Measurements from ENCODE around the gene CD9.

CD9 gene

GRCh38 chr12:6231359-6232268, 31.4 kb downstream of the CD9 start:
- Mint-ChIP-seq H3K4me1 (peaks cover 39% of the 10 kb centered on the region), H3K4me3 (no peak overlapping the region), H3K27me3 (no peaks in the 10 kb centered on the region), H3K9me3 (no peaks in the 10 kb centered on the region), H3K27ac (no peak overlapping the region), H3K36me3 (ENCODE audit: low read depth) (no peaks in the 10 kb centered on the region)
- no peak for DNase-seq
- peak; percentile 53 for ATAC-seq

- ATAC-seq: no peak
- H3K4me1 Mint-ChIP-seq: peaks cover 39% of the 10 kb centered on the region
- no peaks in the 10 kb centered on the region for H3K36me3 Mint-ChIP-seq (ENCODE audit: low read depth)
- H3K27ac Mint-ChIP-seq: peak overlapping the region; percentile 10
- no peaks in the 10 kb centered on the region for H3K27me3 Mint-ChIP-seq
- DNase-seq: no peak
- H3K9me3 Mint-ChIP-seq: no peaks in the 10 kb centered on the region
- H3K4me3 Mint-ChIP-seq: no peak overlapping the region
Observed at GRCh38 chr12:6233121-6233971, 33.1 kb downstream of the CD9 start.

- H3K9me3 Mint-ChIP-seq: no peaks in the 10 kb centered on the region
- H3K27me3 Mint-ChIP-seq: no peaks in the 10 kb centered on the region
- DNase-seq (no peak), ATAC-seq (no peak)
- no peak overlapping the region for H3K27ac Mint-ChIP-seq
- H3K4me3 Mint-ChIP-seq: no peak overlapping the region
- H3K36me3 Mint-ChIP-seq (ENCODE audit: low read depth): no peaks in the 10 kb centered on the region
- peaks cover 39% of the 10 kb centered on the region for H3K4me1 Mint-ChIP-seq
Observed at GRCh38 chr12:6234214-6234613, 34.0 kb downstream of the CD9 start.

GRCh38 chr12:6234906-6235305, 34.7 kb downstream of the CD9 start:
- H3K9me3 Mint-ChIP-seq: no peaks in the 10 kb centered on the region
- no peak for DNase-seq
- no peak overlapping the region for H3K27ac Mint-ChIP-seq

GRCh38 chr12:6235499-6235898, 35.3 kb downstream of the CD9 start:
- no peaks in the 10 kb centered on the region for H3K36me3 Mint-ChIP-seq (ENCODE audit: low read depth)
- H3K4me1 Mint-ChIP-seq: peaks cover 27% of the 10 kb centered on the region
- H3K27ac Mint-ChIP-seq: no peak overlapping the region
- no peaks in the 10 kb centered on the region for H3K9me3 Mint-ChIP-seq
- no peaks in the 10 kb centered on the region for H3K27me3 Mint-ChIP-seq
- no peak for DNase-seq
- no peak for ATAC-seq
- H3K4me3 Mint-ChIP-seq: no peak overlapping the region

More at GRCh38 chr12:6234906-6235305, 34.7 kb downstream of the CD9 start:
- no peak overlapping the region for H3K4me3 Mint-ChIP-seq
- peaks cover 33% of the 10 kb centered on the region for H3K4me1 Mint-ChIP-seq
- no peak for ATAC-seq
- H3K27me3 Mint-ChIP-seq: no peaks in the 10 kb centered on the region
- H3K36me3 Mint-ChIP-seq (ENCODE audit: low read depth): no peaks in the 10 kb centered on the region

GRCh38 chr12:6235906-6236640, 35.9 kb downstream of the CD9 start:
- no peak overlapping the region for H3K4me3 Mint-ChIP-seq
- no peaks in the 10 kb centered on the region for H3K9me3 Mint-ChIP-seq
- no peaks in the 10 kb centered on the region for H3K36me3 Mint-ChIP-seq (ENCODE audit: low read depth)
- no peaks in the 10 kb centered on the region for H3K27me3 Mint-ChIP-seq
- DNase-seq: no peak
- H3K4me1 Mint-ChIP-seq: peaks cover 22% of the 10 kb centered on the region
- no peak for ATAC-seq
- no peak overlapping the region for H3K27ac Mint-ChIP-seq

- DNase-seq: no peak
- no peaks in the 10 kb centered on the region for H3K9me3 Mint-ChIP-seq
- no peaks in the 10 kb centered on the region for H3K27me3 Mint-ChIP-seq
- ATAC-seq: no peak
- H3K4me3 Mint-ChIP-seq: no peak overlapping the region
- no peak overlapping the region for H3K27ac Mint-ChIP-seq
- H3K4me1 Mint-ChIP-seq: peaks cover 17% of the 10 kb centered on the region
- H3K36me3 Mint-ChIP-seq (ENCODE audit: low read depth): no peaks in the 10 kb centered on the region
Observed at GRCh38 chr12:6236641-6236940, 36.4 kb downstream of the CD9 start.

- no peaks in the 10 kb centered on the region for H3K36me3 Mint-ChIP-seq (ENCODE audit: low read depth)
Observed at GRCh38 chr12:6237830-6238229, 37.6 kb downstream of the CD9 start.

GRCh38 chr12:6238875-6239274, 38.7 kb downstream of the CD9 start:
- Mint-ChIP-seq H3K27ac (no peak overlapping the region), H3K9me3 (no peaks in the 10 kb centered on the region), H3K36me3 (ENCODE audit: low read depth) (no peaks in the 10 kb centered on the region), H3K4me1 (no peaks in the 10 kb centered on the region), H3K27me3 (no peaks in the 10 kb centered on the region), H3K4me3 (no peak overlapping the region)
- no peak for ATAC-seq
- DNase-seq: no peak

More at GRCh38 chr12:6237830-6238229, 37.6 kb downstream of the CD9 start:
- peaks cover 4% of the 10 kb centered on the region for H3K4me1 Mint-ChIP-seq
- H3K27me3 Mint-ChIP-seq: no peaks in the 10 kb centered on the region
- no peaks in the 10 kb centered on the region for H3K9me3 Mint-ChIP-seq
- ATAC-seq: no peak
- no peak for DNase-seq
- H3K27ac Mint-ChIP-seq: no peak overlapping the region
- no peak overlapping the region for H3K4me3 Mint-ChIP-seq

GRCh38 chr12:6241495-6241894, 41.3 kb downstream of the CD9 start:
- Mint-ChIP-seq H3K4me3 (no peak overlapping the region), H3K36me3 (ENCODE audit: low read depth) (no peaks in the 10 kb centered on the region), H3K4me1 (no peaks in the 10 kb centered on the region), H3K27ac (no peak overlapping the region), H3K27me3 (no peaks in the 10 kb centered on the region), H3K9me3 (no peaks in the 10 kb centered on the region)
- no peak for DNase-seq
- no peak for ATAC-seq

- Mint-ChIP-seq H3K36me3 (ENCODE audit: low read depth) (no peaks in the 10 kb centered on the region), H3K4me1 (no peaks in the 10 kb centered on the region), H3K27me3 (peaks cover 17% of the 10 kb centered on the region), H3K9me3 (no peaks in the 10 kb centered on the region), H3K27ac (no peak overlapping the region), H3K4me3 (no peak overlapping the region)
- DNase-seq (no peak), ATAC-seq (no peak)
Observed at GRCh38 chr12:6249580-6249979, 49.4 kb downstream of the CD9 start.

- H3K4me3 Mint-ChIP-seq: no peak overlapping the region
- DNase-seq (no peak), ATAC-seq (no peak)
- peaks cover 17% of the 10 kb centered on the region for H3K27me3 Mint-ChIP-seq
- H3K27ac Mint-ChIP-seq: no peak overlapping the region
- no peaks in the 10 kb centered on the region for H3K9me3 Mint-ChIP-seq
- H3K36me3 Mint-ChIP-seq (ENCODE audit: low read depth): no peaks in the 10 kb centered on the region
- no peaks in the 10 kb centered on the region for H3K4me1 Mint-ChIP-seq
Observed at GRCh38 chr12:6250343-6250742, 50.1 kb downstream of the CD9 start.

GRCh38 chr12:6253278-6253677, 53.1 kb downstream of the CD9 start:
- H3K27ac Mint-ChIP-seq: no peak overlapping the region
- no peaks in the 10 kb centered on the region for H3K9me3 Mint-ChIP-seq
- H3K36me3 Mint-ChIP-seq (ENCODE audit: low read depth): no peaks in the 10 kb centered on the region
- no peak overlapping the region for H3K4me3 Mint-ChIP-seq
- H3K4me1 Mint-ChIP-seq: no peaks in the 10 kb centered on the region
- ATAC-seq (no peak), DNase-seq (no peak)
- peaks cover 17% of the 10 kb centered on the region for H3K27me3 Mint-ChIP-seq

- no peaks in the 10 kb centered on the region for H3K4me1 Mint-ChIP-seq
- H3K27ac Mint-ChIP-seq: no peak overlapping the region
- peaks cover 12% of the 10 kb centered on the region for H3K27me3 Mint-ChIP-seq
- no peak overlapping the region for H3K4me3 Mint-ChIP-seq
- no peaks in the 10 kb centered on the region for H3K9me3 Mint-ChIP-seq
- DNase-seq (no peak), ATAC-seq (no peak)
- no peaks in the 10 kb centered on the region for H3K36me3 Mint-ChIP-seq (ENCODE audit: low read depth)
Observed at GRCh38 chr12:6254491-6254890, 54.3 kb downstream of the CD9 start.
